HEK293T (cell line): ENCODE data around the gene AKAIN1.

Experiments used
- CTCF ChIA-PET: fragments of 350-600 bp; formaldehyde crosslinking; extraction: SDS; loops from one replicate; lab custom pipeline; 2021; ENCODE audit warnings: antibody characterized with exemption, inconsistent platforms; lab: Yijun Ruan, JAX
- POLR2A ChIA-PET: fragments of 350-600 bp; formaldehyde crosslinking; extraction: SDS; loops from one replicate; lab custom pipeline; 2020; ENCODE audit warnings: antibody characterized with exemption, inconsistent platforms; lab: Yijun Ruan, JAX
- DNase-seq: peaks from one replicate; pipeline ENCODE4 v3.0.0; 2012; ENCODE audit warnings: mixed read lengths; ENCODE audit errors: extremely low spot score
- ARNT ChIP-seq: fragments of 450-650 bp; IDR thresholded peaks from 2 replicates; pipeline ENCODE4 v1.6.1; 2017; ENCODE audit warnings: mild to moderate bottlenecking
- BHLHE40 ChIP-seq: fragments of 450-650 bp; IDR thresholded peaks from 2 replicates; pipeline ENCODE4 v1.6.1; 2016; ENCODE audit warnings: mild to moderate bottlenecking, moderate library complexity, borderline replicate concordance
- CTBP1 ChIP-seq: fragments of 450-650 bp; IDR thresholded peaks from 2 replicates; pipeline ENCODE4 v1.6.1; 2016; ENCODE audit warnings: borderline replicate concordance
- ELF4 ChIP-seq: fragments of 450-650 bp; IDR thresholded peaks from 2 replicates; pipeline ENCODE4 v1.6.1; 2017; ENCODE audit warnings: antibody characterized with exemption
- FOXA1 ChIP-seq: fragments of 450-650 bp; IDR thresholded peaks from 2 replicates; pipeline ENCODE4 v1.6.1; 2016; ENCODE audit warnings: mild to moderate bottlenecking
- FOXK2 ChIP-seq: fragments of 450-650 bp; IDR thresholded peaks from 2 replicates; pipeline ENCODE4 v1.6.1; 2016; ENCODE audit warnings: mild to moderate bottlenecking
- FOXM1 ChIP-seq: fragments of 450-650 bp; IDR thresholded peaks from 2 replicates; pipeline ENCODE4 v1.6.1; 2017; ENCODE audit warnings: mild to moderate bottlenecking, borderline replicate concordance
- HDGF ChIP-seq: fragments of 450-650 bp; IDR thresholded peaks from 2 replicates; pipeline ENCODE4 v1.6.1; 2017; ENCODE audit warnings: antibody characterized with exemption, borderline replicate concordance
- L3MBTL2 ChIP-seq: fragments of 450-650 bp; conservative IDR thresholded peaks from 2 replicates; pipeline ENCODE4 v1.6.1; 2016; ENCODE audit warnings: mild to moderate bottlenecking
- LEF1 ChIP-seq: fragments of 450-650 bp; IDR thresholded peaks from 2 replicates; pipeline ENCODE4 v1.6.1; 2017; ENCODE audit warnings: mild to moderate bottlenecking, borderline replicate concordance
- NFRKB ChIP-seq: fragments of 450-650 bp; IDR thresholded peaks from 2 replicates; pipeline ENCODE4 v1.6.1; 2016; ENCODE audit warnings: mild to moderate bottlenecking, moderate library complexity
- PKNOX1 ChIP-seq: fragments of 450-650 bp; IDR thresholded peaks from 2 replicates; pipeline ENCODE4 v1.6.1; 2016
- SP1 ChIP-seq: fragments of 450-650 bp; IDR thresholded peaks from 2 replicates; pipeline ENCODE4 v1.6.1; 2017
- SUZ12 ChIP-seq: fragments of 450-650 bp; IDR thresholded peaks from 2 replicates; pipeline ENCODE4 v1.6.1; 2016; ENCODE audit warnings: mild to moderate bottlenecking
- TARDBP ChIP-seq: fragments of 450-650 bp; IDR thresholded peaks from 2 replicates; pipeline ENCODE4 v1.6.1; 2016
- ZNF384 ChIP-seq: fragments of 450-650 bp; IDR thresholded peaks from 2 replicates; pipeline ENCODE4 v1.6.1; 2016

Gene AKAIN1

GRCh38 chr18:5145168-5145825, 51.8 kb downstream of the AKAIN1 start:
- POLR2A ChIA-PET: no interaction called here
- no peak for DNase-seq
- CTCF ChIA-PET: no interaction called here
- TF ChIP-seq FOXA1 (no peak), SUZ12 (no peak), L3MBTL2 (no peak), ZNF384 (no peak)

DNA sequence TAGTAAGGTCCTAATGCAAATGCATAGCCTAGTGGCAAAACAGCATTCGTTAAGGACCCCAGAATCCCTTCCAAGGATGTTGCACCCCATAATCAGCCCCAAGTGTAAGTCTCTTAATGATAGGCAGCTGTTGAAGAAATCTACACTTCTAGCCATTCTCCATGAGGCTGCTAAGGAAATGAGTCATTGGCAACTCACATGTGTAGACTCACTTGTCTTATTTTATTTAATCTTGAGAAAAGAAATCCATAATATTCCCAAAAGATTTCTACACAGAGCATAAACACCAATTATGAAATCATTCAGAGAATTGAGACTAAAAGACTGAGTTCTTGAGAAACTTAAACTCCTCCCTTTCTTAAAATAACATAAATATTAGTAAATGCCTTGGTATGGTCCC, 52.4 kb downstream of the AKAIN1 start:
- no peak for DNase-seq
- CTCF ChIA-PET: no interaction called here
- POLR2A ChIA-PET: no interaction called here
- no peak for TF ChIP-seq SUZ12
- no peak for TF ChIP-seq PKNOX1
- TF ChIP-seq ZNF384: no peak
- TF ChIP-seq SP1: no peak
- TF ChIP-seq NFRKB: no peak
- no peak for TF ChIP-seq ARNT
- no peak for TF ChIP-seq BHLHE40
- TF ChIP-seq LEF1: no peak
- TF ChIP-seq TARDBP: no peak
- no peak for TF ChIP-seq HDGF
- no peak for TF ChIP-seq FOXK2
- no peak for TF ChIP-seq L3MBTL2

DNA sequence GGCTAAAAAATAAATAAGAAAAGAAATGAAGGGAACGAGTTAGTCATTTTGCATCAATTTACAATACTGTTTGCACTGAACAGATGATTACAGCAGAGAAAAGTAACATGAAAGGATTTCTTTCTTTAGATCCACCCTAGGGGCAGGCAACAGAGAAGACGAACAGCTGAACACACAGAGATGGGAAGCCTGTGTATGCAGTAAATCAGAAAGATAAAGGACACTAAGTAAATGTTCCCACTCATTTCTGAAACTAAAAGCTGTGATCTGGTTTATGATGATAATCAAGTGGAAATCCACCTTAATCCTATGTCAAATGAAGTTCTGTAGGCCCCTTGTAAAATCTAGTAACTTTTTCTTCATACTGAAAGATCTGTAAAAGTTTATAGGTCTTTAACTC, 54.2 kb downstream of the AKAIN1 start:
- ChIA-PET CTCF (no interaction called here), POLR2A (no interaction called here)
- DNase-seq: no peak
- TF ChIP-seq FOXM1 (no peak), ELF4 (no peak), L3MBTL2 (no peak), PKNOX1 (no peak), LEF1 (no peak), HDGF (no peak), BHLHE40 (no peak), TARDBP (no peak), ARNT (no peak), FOXA1 (no peak), FOXK2 (no peak), ZNF384 (no peak), SP1 (no peak), CTBP1 (no peak), SUZ12 (no peak), NFRKB (no peak)

DNA sequence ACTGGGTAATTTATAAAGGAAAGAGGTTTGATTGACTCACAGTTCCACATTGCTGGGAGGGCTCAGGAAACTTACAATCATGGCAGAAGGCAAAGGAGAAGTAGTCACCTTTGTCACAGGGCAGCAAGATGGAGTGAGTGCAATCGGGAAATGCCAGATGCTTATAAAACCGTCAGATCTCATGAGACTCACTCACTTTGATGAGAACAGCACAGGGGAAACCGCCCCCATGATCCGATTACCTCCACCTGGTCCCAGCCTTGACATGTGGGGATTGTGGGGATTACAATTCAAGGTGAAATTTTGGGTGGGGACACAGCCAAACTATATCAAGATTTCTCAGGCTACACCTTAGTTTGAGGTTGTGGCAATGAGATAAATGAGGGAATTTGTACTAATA, 54.9 kb downstream of the AKAIN1 start:
- DNase-seq: no peak
- CTCF ChIA-PET: no interaction called here
- TF ChIP-seq PKNOX1: no peak
- TF ChIP-seq FOXK2: no peak
- no peak for TF ChIP-seq FOXA1
- no peak for TF ChIP-seq L3MBTL2
- no peak for TF ChIP-seq SUZ12
- no peak for TF ChIP-seq NFRKB
- no peak for TF ChIP-seq TARDBP
- no peak for TF ChIP-seq SP1
- TF ChIP-seq LEF1: no peak
- TF ChIP-seq BHLHE40: no peak
- no peak for TF ChIP-seq ELF4
- no peak for TF ChIP-seq HDGF
- no peak for TF ChIP-seq ZNF384
- no peak for TF ChIP-seq CTBP1
- no peak for TF ChIP-seq FOXM1
- POLR2A ChIA-PET: no interaction called here

- TF ChIP-seq L3MBTL2: no peak
- no peak for TF ChIP-seq SUZ12
- TF ChIP-seq ZNF384: no peak
- no peak for TF ChIP-seq ELF4
- TF ChIP-seq TARDBP: no peak
- no peak for TF ChIP-seq FOXA1
- no peak for TF ChIP-seq FOXK2
- no peak for TF ChIP-seq ARNT
- TF ChIP-seq BHLHE40: no peak
- TF ChIP-seq NFRKB: no peak
- POLR2A ChIA-PET: no interaction called here
- CTCF ChIA-PET: no interaction called here
- no peak for DNase-seq
These were observed 59.8 kb downstream of the AKAIN1 start for GRCh38 chr18:5137261-5137660.

- DNase-seq: no peak
- ChIA-PET POLR2A (no interaction called here), CTCF (no interaction called here)
- TF ChIP-seq FOXK2: no peak
- no peak for TF ChIP-seq PKNOX1
- no peak for TF ChIP-seq L3MBTL2
- no peak for TF ChIP-seq TARDBP
- no peak for TF ChIP-seq SUZ12
- no peak for TF ChIP-seq SP1
- no peak for TF ChIP-seq FOXA1
- no peak for TF ChIP-seq ZNF384
- no peak for TF ChIP-seq HDGF
- no peak for TF ChIP-seq ARNT
- no peak for TF ChIP-seq FOXM1
- no peak for TF ChIP-seq CTBP1
- no peak for TF ChIP-seq LEF1
- TF ChIP-seq BHLHE40: no peak
- TF ChIP-seq NFRKB: no peak
- no peak for TF ChIP-seq ELF4
These were observed 64.1 kb downstream of the AKAIN1 start for GRCh38 chr18:5132987-5133386.
